Tibial nerve (tissue), 4 donors: Measurements from ENCODE around the gene ALDH1A3.

ENCODE experiments used
- EP300 ChIP-seq, 2 donors: sonication (generic); formaldehyde crosslinking; IDR thresholded peaks; one replicate each; pipeline ENCODE4 v1.6.1; 2017; ENCODE audit warnings: antibody characterized with exemption in 2 of 2, mild to moderate bottlenecking in 1 of 2
- TF ChIP-seq, protein P1 (sequence below), 5 experiments: fragments of 200-600 bp in 3 of 5; fragments of 450-650 bp in 2 of 5; sonication (generic) in 3 of 5; IDR thresholded peaks; one replicate each; pipeline ENCODE4 v1.5.1; 2016 to 2019; ENCODE audit warnings: antibody characterized with exemption in 5 of 5, mild to moderate bottlenecking in 3 of 5, moderate library complexity in 2 of 5

GRCh38 chr15:100900136-100900794 lies 20.6 kb downstream of the ALDH1A3 start:
- TF ChIP-seq, protein P1, sequence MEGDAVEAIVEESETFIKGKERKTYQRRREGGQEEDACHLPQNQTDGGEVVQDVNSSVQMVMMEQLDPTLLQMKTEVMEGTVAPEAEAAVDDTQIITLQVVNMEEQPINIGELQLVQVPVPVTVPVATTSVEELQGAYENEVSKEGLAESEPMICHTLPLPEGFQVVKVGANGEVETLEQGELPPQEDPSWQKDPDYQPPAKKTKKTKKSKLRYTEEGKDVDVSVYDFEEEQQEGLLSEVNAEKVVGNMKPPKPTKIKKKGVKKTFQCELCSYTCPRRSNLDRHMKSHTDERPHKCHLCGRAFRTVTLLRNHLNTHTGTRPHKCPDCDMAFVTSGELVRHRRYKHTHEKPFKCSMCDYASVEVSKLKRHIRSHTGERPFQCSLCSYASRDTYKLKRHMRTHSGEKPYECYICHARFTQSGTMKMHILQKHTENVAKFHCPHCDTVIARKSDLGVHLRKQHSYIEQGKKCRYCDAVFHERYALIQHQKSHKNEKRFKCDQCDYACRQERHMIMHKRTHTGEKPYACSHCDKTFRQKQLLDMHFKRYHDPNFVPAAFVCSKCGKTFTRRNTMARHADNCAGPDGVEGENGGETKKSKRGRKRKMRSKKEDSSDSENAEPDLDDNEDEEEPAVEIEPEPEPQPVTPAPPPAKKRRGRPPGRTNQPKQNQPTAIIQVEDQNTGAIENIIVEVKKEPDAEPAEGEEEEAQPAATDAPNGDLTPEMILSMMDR (IDR thresholded peaks at IDR 0.05), result no peak
- TF ChIP-seq EP300 (IDR thresholded peaks at IDR 0.05), result no peak
